Neural cell (in vitro differentiated cells): ENCODE data around the gene ARHGEF7. TPM values are rescaled to one million over a fixed set of nuclear protein-coding genes. Genes with fewer than 3 reads are reported as not detected.

Source experiments
- H2AFZ ChIP-seq: fragments of 200-600, 300-800 bp; sonication (generic), shearing (Covaris generic); 2 replicates; pipeline ENCODE4 v1.6.0; 2014; ENCODE audit warnings: low read depth, mild to moderate bottlenecking, antibody characterized with exemption, low read length, moderate library complexity
- H3F3A ChIP-seq: fragments of 200-600 bp; shearing (Covaris generic); 2 replicates; pipeline ENCODE4 v1.6.1; 2016; ENCODE audit warnings: mild to moderate bottlenecking, moderate library complexity, mixed read lengths, antibody characterized with exemption, low read length; ENCODE audit not compliant: insufficient read depth, poor library complexity, severe bottlenecking
- H3K27ac ChIP-seq: fragments of 200-600, 300-800 bp; sonication (generic), shearing (Covaris generic); 2 replicates; pipeline ENCODE4 v1.5.1; 2014; ENCODE audit warnings: mild to moderate bottlenecking, low read length, moderate library complexity
- H3K27me3 ChIP-seq: fragments of 300-800, 200-600 bp; sonication (generic), shearing (Covaris generic); 2 replicates; pipeline ENCODE4 v1.6.0; 2014; ENCODE audit warnings: mild to moderate bottlenecking, low read depth, low read length, moderate library complexity; ENCODE audit not compliant: insufficient read depth
- H3K36me3 ChIP-seq: fragments of 300-800, 200-600 bp; sonication (generic), shearing (Covaris generic); 2 replicates; pipeline ENCODE4 v1.5.1; 2014; ENCODE audit warnings: mild to moderate bottlenecking, antibody characterized with exemption, low read length, moderate library complexity; ENCODE audit not compliant: insufficient read depth
- H3K4me2 ChIP-seq: fragments of 300-800, 200-600 bp; sonication (generic), shearing (Covaris generic); 2 replicates; pipeline ENCODE4 v1.6.0; 2014; ENCODE audit warnings: mild to moderate bottlenecking, low read length
- H3K4me3 ChIP-seq: fragments of 300-800, 200-600 bp; sonication (generic), shearing (Covaris generic); 2 replicates; pipeline ENCODE4 v1.5.1; 2014; ENCODE audit warnings: mild to moderate bottlenecking, low read length, moderate library complexity
- H3K79me2 ChIP-seq: fragments of 200-600 bp; shearing (Covaris generic); replicated peaks from 2 replicates; pipeline ENCODE4 v1.6.0; 2014; ENCODE audit warnings: mild to moderate bottlenecking, low read length, moderate library complexity; ENCODE audit not compliant: insufficient read depth
- H3K9ac ChIP-seq: fragments of 300-800, 200-600 bp; sonication (generic), shearing (Covaris generic); 2 replicates; pipeline ENCODE4 v1.6.1; 2016; ENCODE audit warnings: mild to moderate bottlenecking, low read length, mixed read lengths
- H3K9me2 ChIP-seq: fragments of 200-600 bp; shearing (Covaris generic); 2 replicates; pipeline ENCODE4 v1.6.1; 2016; ENCODE audit warnings: mild to moderate bottlenecking, low read length, mixed read lengths; ENCODE audit not compliant: insufficient read depth
- H3K9me3 ChIP-seq: fragments of 200-600, 300-800 bp; sonication (generic), shearing (Covaris generic); 2 replicates; pipeline ENCODE4 v1.6.1; 2016; ENCODE audit warnings: mild to moderate bottlenecking, mixed run types, low read length, moderate library complexity, mixed read lengths
- H4K20me1 ChIP-seq: fragments of 200-600 bp; shearing (Covaris generic); 2 replicates; pipeline ENCODE4 v1.6.1; 2016; ENCODE audit warnings: mild to moderate bottlenecking, mixed run types; ENCODE audit not compliant: insufficient read depth
- EP300 ChIP-seq: fragments of 450-650 bp; conservative IDR thresholded peaks from 2 replicates; pipeline ENCODE4 v1.6.1; 2014; ENCODE audit warnings: antibody characterized with exemption, mild to moderate bottlenecking, moderate library complexity; ENCODE audit not compliant: poor library complexity, severe bottlenecking
- EZH2 ChIP-seq: fragments of 200-600, 300-800 bp; shearing (Covaris generic), sonication (generic); IDR thresholded peaks from 2 replicates; pipeline ENCODE4 v1.6.1; 2014; ENCODE audit warnings: antibody characterized with exemption, low read length, borderline replicate concordance, mild to moderate bottlenecking; ENCODE audit not compliant: insufficient read depth, poor library complexity, severe bottlenecking
- MXI1 ChIP-seq: fragments of 450-650 bp; conservative IDR thresholded peaks from 2 replicates; pipeline ENCODE4 v1.6.1; 2014; ENCODE audit warnings: antibody characterized with exemption, mild to moderate bottlenecking; ENCODE audit not compliant: poor library complexity, severe bottlenecking
- POLR2AphosphoS5 ChIP-seq: IDR thresholded peaks from 2 replicates; pipeline ENCODE4 v1.6.1; 2012
- RAD21 ChIP-seq: fragments of 450-650 bp; conservative IDR thresholded peaks from 2 replicates; pipeline ENCODE4 v1.6.1; 2014; ENCODE audit warnings: antibody characterized with exemption, mild to moderate bottlenecking, moderate library complexity
- SMC3 ChIP-seq: fragments of 450-650 bp; conservative IDR thresholded peaks from 2 replicates; pipeline ENCODE4 v1.6.1; 2014; ENCODE audit warnings: antibody characterized with exemption, mild to moderate bottlenecking, moderate library complexity; ENCODE audit not compliant: poor library complexity
- TAF1 ChIP-seq: IDR thresholded peaks from 2 replicates; pipeline ENCODE4 v1.6.1; 2012; ENCODE audit warnings: low read depth
- polyA plus RNA-seq: library from polyadenylated mRNA; depleted of rRNA; stranded (reverse); fragments of >200 nt; gene quantifications from 2 replicates; pipeline ENCODE4 v1.2.3, GENCODE V29; 2014
- TF ChIP-seq, protein P1 (sequence below): fragments of 450-650 bp; IDR thresholded peaks from 2 replicates; pipeline ENCODE4 v1.5.1; 2014; ENCODE audit warnings: antibody characterized with exemption, mild to moderate bottlenecking, moderate library complexity; ENCODE audit not compliant: poor library complexity, severe bottlenecking
- TF ChIP-seq, protein P2 (sequence below): IDR thresholded peaks from 2 replicates; pipeline ENCODE4 v1.6.1; 2012; ENCODE audit warnings: borderline replicate concordance

Gene ARHGEF7
- polyA plus RNA-seq, 1 donor from 2014 or later, result 155 TPM

GRCh38 chr13:111265006-111265700, 150.0 kb downstream of the ARHGEF7 start:
- Histone ChIP-seq H2AFZ (no peak overlapping the region), H3K36me3 (no peaks in the 10 kb centered on the region), H3F3A (no peaks in the 10 kb centered on the region), H3K27ac (no peak overlapping the region), H3K79me2 (no peaks in the 10 kb centered on the region), H4K20me1 (no peaks in the 10 kb centered on the region), H3K9ac (no peak overlapping the region), H3K4me3 (no peak overlapping the region), H3K27me3 (no peaks in the 10 kb centered on the region), H3K4me2 (no peak overlapping the region), H3K9me3 (no peaks in the 10 kb centered on the region), H3K9me2 (no peaks in the 10 kb centered on the region)
- TF ChIP-seq, protein P1, sequence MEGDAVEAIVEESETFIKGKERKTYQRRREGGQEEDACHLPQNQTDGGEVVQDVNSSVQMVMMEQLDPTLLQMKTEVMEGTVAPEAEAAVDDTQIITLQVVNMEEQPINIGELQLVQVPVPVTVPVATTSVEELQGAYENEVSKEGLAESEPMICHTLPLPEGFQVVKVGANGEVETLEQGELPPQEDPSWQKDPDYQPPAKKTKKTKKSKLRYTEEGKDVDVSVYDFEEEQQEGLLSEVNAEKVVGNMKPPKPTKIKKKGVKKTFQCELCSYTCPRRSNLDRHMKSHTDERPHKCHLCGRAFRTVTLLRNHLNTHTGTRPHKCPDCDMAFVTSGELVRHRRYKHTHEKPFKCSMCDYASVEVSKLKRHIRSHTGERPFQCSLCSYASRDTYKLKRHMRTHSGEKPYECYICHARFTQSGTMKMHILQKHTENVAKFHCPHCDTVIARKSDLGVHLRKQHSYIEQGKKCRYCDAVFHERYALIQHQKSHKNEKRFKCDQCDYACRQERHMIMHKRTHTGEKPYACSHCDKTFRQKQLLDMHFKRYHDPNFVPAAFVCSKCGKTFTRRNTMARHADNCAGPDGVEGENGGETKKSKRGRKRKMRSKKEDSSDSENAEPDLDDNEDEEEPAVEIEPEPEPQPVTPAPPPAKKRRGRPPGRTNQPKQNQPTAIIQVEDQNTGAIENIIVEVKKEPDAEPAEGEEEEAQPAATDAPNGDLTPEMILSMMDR, result no peak
- TF ChIP-seq SMC3 (no peak), POLR2AphosphoS5 (no peak), RAD21 (no peak), EZH2 (no peak), EP300 (no peak), MXI1 (no peak), TAF1 (no peak)
- TF ChIP-seq, protein P2, sequence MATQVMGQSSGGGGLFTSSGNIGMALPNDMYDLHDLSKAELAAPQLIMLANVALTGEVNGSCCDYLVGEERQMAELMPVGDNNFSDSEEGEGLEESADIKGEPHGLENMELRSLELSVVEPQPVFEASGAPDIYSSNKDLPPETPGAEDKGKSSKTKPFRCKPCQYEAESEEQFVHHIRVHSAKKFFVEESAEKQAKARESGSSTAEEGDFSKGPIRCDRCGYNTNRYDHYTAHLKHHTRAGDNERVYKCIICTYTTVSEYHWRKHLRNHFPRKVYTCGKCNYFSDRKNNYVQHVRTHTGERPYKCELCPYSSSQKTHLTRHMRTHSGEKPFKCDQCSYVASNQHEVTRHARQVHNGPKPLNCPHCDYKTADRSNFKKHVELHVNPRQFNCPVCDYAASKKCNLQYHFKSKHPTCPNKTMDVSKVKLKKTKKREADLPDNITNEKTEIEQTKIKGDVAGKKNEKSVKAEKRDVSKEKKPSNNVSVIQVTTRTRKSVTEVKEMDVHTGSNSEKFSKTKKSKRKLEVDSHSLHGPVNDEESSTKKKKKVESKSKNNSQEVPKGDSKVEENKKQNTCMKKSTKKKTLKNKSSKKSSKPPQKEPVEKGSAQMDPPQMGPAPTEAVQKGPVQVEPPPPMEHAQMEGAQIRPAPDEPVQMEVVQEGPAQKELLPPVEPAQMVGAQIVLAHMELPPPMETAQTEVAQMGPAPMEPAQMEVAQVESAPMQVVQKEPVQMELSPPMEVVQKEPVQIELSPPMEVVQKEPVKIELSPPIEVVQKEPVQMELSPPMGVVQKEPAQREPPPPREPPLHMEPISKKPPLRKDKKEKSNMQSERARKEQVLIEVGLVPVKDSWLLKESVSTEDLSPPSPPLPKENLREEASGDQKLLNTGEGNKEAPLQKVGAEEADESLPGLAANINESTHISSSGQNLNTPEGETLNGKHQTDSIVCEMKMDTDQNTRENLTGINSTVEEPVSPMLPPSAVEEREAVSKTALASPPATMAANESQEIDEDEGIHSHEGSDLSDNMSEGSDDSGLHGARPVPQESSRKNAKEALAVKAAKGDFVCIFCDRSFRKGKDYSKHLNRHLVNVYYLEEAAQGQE, result no peak

- Histone ChIP-seq H3F3A (no peaks in the 10 kb centered on the region), H3K9me3 (no peaks in the 10 kb centered on the region), H3K9me2 (no peaks in the 10 kb centered on the region), H3K79me2 (no peaks in the 10 kb centered on the region), H4K20me1 (no peaks in the 10 kb centered on the region), H2AFZ (no peak overlapping the region), H3K36me3 (no peaks in the 10 kb centered on the region), H3K27ac (no peak overlapping the region), H3K27me3 (no peaks in the 10 kb centered on the region), H3K4me2 (no peak overlapping the region), H3K4me3 (no peak overlapping the region), H3K9ac (no peak overlapping the region)
- TF ChIP-seq, protein P1, result no peak
- TF ChIP-seq SMC3, result no peak
- TF ChIP-seq TAF1, result no peak
These were observed 150.6 kb downstream of the ARHGEF7 start for GRCh38 chr13:111265701-111266035.
